ENCODE data around the gene TMEM132C. TPM values are rescaled to one million over a fixed set of nuclear protein-coding genes. Genes with fewer than 3 reads are reported as not detected.

Gene TMEM132C
- total RNA-seq, 1 donor, result not detected

- no peak for TF ChIP-seq CTCF (IDR thresholded peaks at IDR 0.05; ENCODE audit: insufficient read depth, low read length)
- no peak overlapping the region for H3K4me3 ChIP-seq (ENCODE audit: low read depth, low read length)
- no peak for DNase-seq (ENCODE audit: low read depth)
Observed at GRCh38 chr12:128521981-128522380, 255.0 kb downstream of the TMEM132C start.

- H3K4me3 ChIP-seq (ENCODE audit: low read depth, low read length), result no peak overlapping the region
- TF ChIP-seq CTCF (IDR thresholded peaks at IDR 0.05; ENCODE audit: insufficient read depth, low read length), result no peak
- DNase-seq (ENCODE audit: low read depth), result no peak
Observed at GRCh38 chr12:128524439-128524838, 257.5 kb downstream of the TMEM132C start.

- TF ChIP-seq CTCF (IDR thresholded peaks at IDR 0.05; ENCODE audit: insufficient read depth, low read length), result no peak
- H3K4me3 ChIP-seq (ENCODE audit: low read depth, low read length), result no peak overlapping the region
- DNase-seq (ENCODE audit: low read depth), result no peak
Observed at GRCh38 chr12:128531170-128531569, 264.2 kb downstream of the TMEM132C start.

GRCh38 chr12:128534906-128535305 is 267.9 kb downstream of the TMEM132C start:
- no peak for DNase-seq (ENCODE audit: low read depth)
- TF ChIP-seq CTCF (IDR thresholded peaks at IDR 0.05; ENCODE audit: insufficient read depth, low read length), result no peak
- no peak overlapping the region for H3K4me3 ChIP-seq (ENCODE audit: low read depth, low read length)

GRCh38 chr12:128536810-128537209 is 269.8 kb downstream of the TMEM132C start:
- no peak for DNase-seq (ENCODE audit: low read depth)
- H3K4me3 ChIP-seq (ENCODE audit: low read depth, low read length), result no peak overlapping the region
- no peak for TF ChIP-seq CTCF (IDR thresholded peaks at IDR 0.05; ENCODE audit: insufficient read depth, low read length)

- no peak for TF ChIP-seq CTCF (IDR thresholded peaks at IDR 0.05; ENCODE audit: insufficient read depth, low read length)
- no peak overlapping the region for H3K4me3 ChIP-seq (ENCODE audit: low read depth, low read length)
- DNase-seq (ENCODE audit: low read depth), result no peak
Observed at GRCh38 chr12:128537668-128538067, 270.7 kb downstream of the TMEM132C start.

GRCh38 chr12:128542844-128543243 is 275.9 kb downstream of the TMEM132C start:
- H3K4me3 ChIP-seq (ENCODE audit: low read depth, low read length), result no peak overlapping the region
- no peak for TF ChIP-seq CTCF (IDR thresholded peaks at IDR 0.05; ENCODE audit: insufficient read depth, low read length)
- DNase-seq (ENCODE audit: low read depth), result no peak

All from fibroblast of the aortic adventitia (primary cell).